K562 (cell line): Measurements from ENCODE around the gene ELK4. TPM values are rescaled to one million over a fixed set of nuclear protein-coding genes. Genes with fewer than 3 reads are reported as not detected.

Experiments used
- ATAC-seq: fragments of 200-7000 bp; cut with Tn5 transposase; 3 replicates; pipeline ENCODE4 v1.9.1; 2020; ENCODE audit warnings: moderate library complexity
- BruUV-seq: library from RNA; stranded (reverse); fragments of 400-500 nt; replicated peaks from 2 replicates; lab custom pipeline; 2021; lab: Mats Ljungman, UMichigan
- CTCF ChIA-PET: fragments of 300-600 bp; formaldehyde crosslinking; extraction: SDS; loops from one replicate; lab custom pipeline; 2021; ENCODE audit warnings: low intra/inter-chr PET ratio; lab: Yijun Ruan, JAX
- POLR2A ChIA-PET: fragments of 300-600, 350-650 bp; sonication (Branson Sonifier 250); formaldehyde crosslinking; extraction: SDS; loops from one replicate; lab custom pipeline; 2021; ENCODE audit warnings: antibody characterized with exemption, inconsistent platforms; lab: Yijun Ruan, JAX
- DNase-seq, 4 experiments: peaks; one replicate each; pipeline versions ENCODE4 v3.0.0 to v3.0.0-alpha.2; 2011 to 2018; ENCODE audit warnings: low spot score in 3 of 4, mixed read lengths in 3 of 4; ENCODE audit errors: extremely low read depth in 1 of 4
- FAIRE-seq: peaks from 2 replicates; lab custom pipeline; 2011; peaks lifted over from hg19 to GRCh38; lab: Jason Lieb, UNC
- H2AFZ ChIP-seq: 2 replicates; pipeline ENCODE4 v1.6.0; 2011; ENCODE audit warnings: low read depth, low read length, control low read depth, inconsistent platforms
- H3K27ac ChIP-seq: fragments of 200-600 bp; 3 replicates; pipeline ENCODE4 v1.8.0; 2011; ENCODE audit warnings: low read depth, mild to moderate bottlenecking, control low read depth, inconsistent platforms, low read length, moderate library complexity, mixed read lengths; ENCODE audit errors: extremely low read depth
- H3K27me3 ChIP-seq, 2 experiments: fragments of 300-600 bp in 1 of 2; 2 replicates in 1 of 2; 3 replicates in 1 of 2; pipeline versions ENCODE4 v1.6.0 to v1.8.0; 2011; ENCODE audit warnings: inconsistent platforms in 2 of 2, low read length in 2 of 2, mild to moderate bottlenecking in 1 of 2, mixed read lengths in 1 of 2, moderate library complexity in 1 of 2; ENCODE audit not compliant: control insufficient read depth in 2 of 2, insufficient read depth in 2 of 2
- H3K36me3 ChIP-seq: fragments of 300-600 bp; 3 replicates; pipeline ENCODE4 v1.8.0; 2011; ENCODE audit warnings: mild to moderate bottlenecking, low read length, inconsistent platforms; ENCODE audit not compliant: control insufficient read depth, insufficient read depth
- H3K4me1 ChIP-seq, 2 experiments: fragments of 200-600 bp in 1 of 2; replicated peaks in 1 of 2; 2 replicates in 1 of 2; 3 replicates in 1 of 2; pipeline versions ENCODE4 v1.5.1 to v1.8.0; 2011; ENCODE audit warnings: inconsistent platforms in 2 of 2, low read length in 2 of 2, mild to moderate bottlenecking in 1 of 2, mixed read lengths in 1 of 2, moderate library complexity in 1 of 2; ENCODE audit not compliant: control insufficient read depth in 2 of 2, insufficient read depth in 2 of 2
- H3K4me2 ChIP-seq: 2 replicates; pipeline ENCODE4 v1.6.1; 2011; ENCODE audit warnings: low read length, control low read depth, inconsistent platforms, mixed read lengths; ENCODE audit not compliant: insufficient read depth
- H3K4me3 ChIP-seq: fragments of 200-600 bp; sonication (generic), shearing (Covaris generic); 2 replicates; pipeline ENCODE4 v1.5.1; 2016; ENCODE audit warnings: control low read depth, inconsistent platforms
- H3K79me2 ChIP-seq: fragments of 200-600 bp; 3 replicates; pipeline ENCODE4 v1.8.0; 2011; ENCODE audit warnings: low read length, inconsistent platforms; ENCODE audit not compliant: control insufficient read depth, insufficient read depth
- H3K9ac ChIP-seq, 2 experiments: 2 replicates each; pipeline versions ENCODE4 v1.6.0 to v1.6.1; 2011; ENCODE audit warnings: low read depth in 2 of 2, low read length in 2 of 2, control low read depth in 1 of 2, inconsistent platforms in 1 of 2, mild to moderate bottlenecking in 1 of 2, mixed read lengths in 1 of 2; ENCODE audit not compliant: insufficient read depth in 1 of 2
- H3K9me1 ChIP-seq: one replicate; pipeline ENCODE4 v1.6.0; 2011; ENCODE audit warnings: inconsistent platforms, mild to moderate bottlenecking, low read length, moderate library complexity; ENCODE audit not compliant: control insufficient read depth, insufficient read depth
- H3K9me3 ChIP-seq: replicated peaks from 2 replicates; pipeline ENCODE4 v1.5.1; 2011; ENCODE audit warnings: low read depth, low read length, inconsistent platforms; ENCODE audit not compliant: control insufficient read depth, insufficient read depth
- H4K20me1 ChIP-seq: replicated peaks from 2 replicates; pipeline ENCODE4 v1.6.1; 2011; ENCODE audit warnings: low read length, inconsistent platforms, mixed read lengths; ENCODE audit not compliant: control insufficient read depth, insufficient read depth
- HMG20B ChIP-seq: fragments of 250-450 bp; sonication (Bioruptor Pico); IDR thresholded peaks from 2 replicates; pipeline ENCODE4 v1.5.0; 2021; ENCODE audit warnings: mild to moderate bottlenecking
- POU5F1 ChIP-seq: fragments of 150-350 bp; IDR thresholded peaks from 2 replicates; pipeline ENCODE4 v1.6.1; 2014; ENCODE audit warnings: borderline replicate concordance, low read length, low read depth, mild to moderate bottlenecking; ENCODE audit not compliant: partially characterized antibody
- RBM25 ChIP-seq: fragments of 200-400 bp; formaldehyde crosslinking; IDR thresholded peaks from 2 replicates; pipeline ENCODE4 v1.6.1; 2018; ENCODE audit warnings: low read length, low read depth, moderate library complexity; ENCODE audit not compliant: severe bottlenecking
- ZNF146 ChIP-seq: IDR thresholded peaks from one replicate; pipeline ENCODE4 v1.6.1; 2018; ENCODE audit warnings: missing compliant biosample characterization; ENCODE audit not compliant: unreplicated experiment
- ZNF507 ChIP-seq: conservative IDR thresholded peaks from 2 replicates; pipeline ENCODE4 v1.6.1; 2017; ENCODE audit warnings: missing genetic modification characterization, missing compliant biosample characterization
- WGBS: fragments of 100-300 bp; shearing (Covaris generic); methylation state at CpG from one replicate; pipeline ENCODE4 v1.1.6; 2016; ENCODE audit warnings: low coverage, mixed read lengths; ENCODE audit not compliant: insufficient coverage; ENCODE audit errors: missing lambda C conversion rate; 5-methylcytosine and 5-hydroxymethylcytosine counted together
- in situ Hi-C: fragments of 300-500 bp; cut with MboI; formaldehyde crosslinking; loops from 4 replicates; pipeline ENCODE4 v1.15.0; 2018; ENCODE audit warnings: inconsistent platforms, mixed read lengths
- intact Hi-C: fragments of 100-400 bp; cut with micrococcal nuclease; formaldehyde crosslinking; loops from 2 replicates; pipeline ENCODE4 v1.14.2; 2022
- polyA plus RNA-seq, 8 experiments: library from polyadenylated mRNA; depleted of rRNA in 4 of 8; stranded (reverse) in 5 of 8; unstranded in 3 of 8; fragments of >200 nt; fragmentation: Nextera tagmentation in 2 of 8; fragmentation: Illumina TruSeq in 1 of 8; extraction: Ambion mirVana in 2 of 8; extraction: Trizol in 1 of 8; gene quantifications; 2 replicates each; pipeline versions ENCODE4 v1.2.1 to v1.2.3, GENCODE V29; 2011 to 2014; ENCODE audit warnings: inconsistent platforms in 1 of 8, missing spikeins in 1 of 8
- small RNA-seq: library from RNA; depleted of rRNA; stranded (forward); fragments of <200 nt; gene quantifications from one replicate; pipeline ENCODE3, GENCODE V24; 2014
- total RNA-seq, 7 experiments: library from RNA; depleted of rRNA in 6 of 7; stranded (reverse); fragments of >200 nt in 6 of 7; fragmentation: Illumina TruSeq in 2 of 7; extraction: Trizol in 2 of 7; gene quantifications; 2 replicates each; pipeline versions ENCODE4 v1.2.1 to v1.2.3, GENCODE V29; 2011 to 2021; ENCODE audit warnings: low replicate concordance in 1 of 7

Gene ELK4
- total and polyA plus RNA-seq, 9 of the 15 experiments (the other 6 are each of a cell fraction or from before 2014, with no cell fraction given), result 2.0 to 21.7 (median 9.2) TPM

DNA sequence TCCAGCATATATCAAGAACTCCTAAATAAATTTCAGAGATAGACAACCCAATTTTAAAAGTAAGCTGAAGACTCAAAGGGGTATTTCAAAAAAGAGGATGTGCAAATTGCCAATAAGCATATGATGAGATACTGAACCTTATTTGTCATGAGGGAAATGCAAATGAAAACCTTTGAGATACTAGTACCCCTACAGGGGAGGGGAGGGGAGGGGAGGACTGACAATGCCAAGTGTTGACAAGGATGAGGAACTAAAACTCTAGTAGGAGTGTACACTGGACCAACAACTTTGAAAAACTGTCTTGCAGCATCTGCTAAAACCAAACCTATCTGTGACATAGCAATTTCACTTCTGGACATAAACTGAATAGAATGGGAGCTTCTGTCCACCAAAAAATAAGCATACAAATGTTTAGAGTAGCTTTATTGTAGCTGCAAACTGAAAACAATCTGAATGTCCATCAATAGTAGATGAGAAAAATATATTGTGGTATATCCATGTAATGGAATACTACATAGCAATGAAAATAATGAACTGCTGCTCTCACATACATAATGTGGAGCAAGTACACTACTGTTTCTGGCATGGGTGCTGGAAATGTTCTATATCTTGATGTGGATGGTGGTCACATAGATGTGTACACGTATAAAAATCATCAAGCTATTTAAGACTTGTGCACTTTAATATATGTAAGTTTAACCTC lies 70.2 kb downstream of the ELK4 start:
- no TSS peak for BruUV-seq
- Histone ChIP-seq H3K79me2 (no peaks in the 10 kb centered on the region), H3K27me3 (peaks cover 4 to 8% of the 10 kb centered on the region in 2 experiments; a peak in 2 of 5 replicates), H3K4me3 (no peak overlapping the region), H3K9me3 (no peaks in the 10 kb centered on the region), H3K27ac (no peak overlapping the region), H3K9ac (no peak overlapping the region), H2AFZ (no peak overlapping the region), H3K36me3 (no peaks in the 10 kb centered on the region), H4K20me1 (no peaks in the 10 kb centered on the region), H3K4me1 (no peaks in the 10 kb centered on the region), H3K4me2 (no peak overlapping the region), H3K9me1 (no peaks in the 10 kb centered on the region)
- no peak for DNase-seq
- ChIA-PET POLR2A (interaction anchor here (0.7 kb wide), 1 partner anchor 14 kb away, joined by 4 read pairs; no protein-coding TSS in a partner anchor), CTCF (no interaction called here)
- no peak for ATAC-seq
- TF ChIP-seq HMG20B (no peak), POU5F1 (peak; percentile 3), ZNF507 (tag) (0 out of 2 replicates have a peak, but pooled peaks have one; percentile 29), RBM25 (peak; percentile 43), ZNF146 (CRISPR knock-in tag) (peak; percentile 84)
- intact Hi-C loops (no loop called here), in situ Hi-C loops (no loop called here)
- 0% methylated on average over 1 of the region's 1 CpG for WGBS
- no peak for FAIRE-seq

Small RNAs within 50 kb of the gene (small RNA-seq; reads per million reads assigned to genes)
- not detected for gene RNU2-19P
- not detected for gene RNU6-418P

Other genes with a start within 250 kb of the ELK4 start
Only the 7 nearest of the 8 such genes appear.
- 0.54 and 1.0 TPM in 2 replicates for gene LEMD1, start 210.0 kb downstream of the ELK4 start, total RNA-seq (2014; rRNA removed)
- 0.36 and 0.41 TPM in 2 replicates for gene LEMD1, start 210.0 kb downstream of the ELK4 start, total RNA-seq (2014; rRNA removed; fragmentation: Illumina TruSeq; extraction: Trizol)
- gene LEMD1, start 210.0 kb downstream of the ELK4 start, total RNA-seq (2015; rRNA removed; fragmentation: Illumina TruSeq; extraction: Trizol), result 0.79 and 0.80 TPM in 2 replicates
- 0.47 and 0.60 TPM in 2 replicates for gene LEMD1, start 210.0 kb downstream of the ELK4 start, total RNA-seq (2021)
- 2.0 and 2.4 TPM in 2 replicates for gene LEMD1, start 210.0 kb downstream of the ELK4 start, polyA plus RNA-seq (2011; rRNA removed)
- 0.79 and 1.2 TPM in 2 replicates for gene LEMD1, start 210.0 kb downstream of the ELK4 start, polyA plus RNA-seq (2014; fragmentation: Illumina TruSeq; extraction: Trizol)
- under 1 TPM in 1 of 2 experiments, not detected in 1; 0.11 TPM for gene LEMD1, start 210.0 kb downstream of the ELK4 start, polyA plus RNA-seq (2014; fragmentation: Nextera tagmentation; extraction: Ambion mirVana)
- 0.27 TPM in 1 of 2 replicates, not detected in the other for gene LEMD1, start 210.0 kb downstream of the ELK4 start, polyA plus RNA-seq (2014; rRNA removed)
- gene BLACAT1, start 176.0 kb downstream of the ELK4 start, total RNA-seq (2014; rRNA removed), result 0.37 and 0.73 TPM in 2 replicates
- gene BLACAT1, start 176.0 kb downstream of the ELK4 start, total RNA-seq (2014; rRNA removed; fragmentation: Illumina TruSeq; extraction: Trizol), result 0.73 and 1.1 TPM in 2 replicates
- gene BLACAT1, start 176.0 kb downstream of the ELK4 start, total RNA-seq (2015; rRNA removed; fragmentation: Illumina TruSeq; extraction: Trizol), result 0.45 and 0.47 TPM in 2 replicates
- gene BLACAT1, start 176.0 kb downstream of the ELK4 start, total RNA-seq (2021), result 0.83 and 1.0 TPM in 2 replicates
- gene BLACAT1, start 176.0 kb downstream of the ELK4 start, polyA plus RNA-seq (2011; rRNA removed), result 3.4 and 5.9 TPM in 2 replicates
- 1.2 and 1.6 TPM in 2 replicates for gene BLACAT1, start 176.0 kb downstream of the ELK4 start, polyA plus RNA-seq (2014; fragmentation: Illumina TruSeq; extraction: Trizol)
- gene BLACAT1, start 176.0 kb downstream of the ELK4 start, polyA plus RNA-seq (2014; fragmentation: Nextera tagmentation; extraction: Ambion mirVana), result under 1 TPM; 0.10 to 0.17 TPM
- 0.84 and 1.3 TPM in 2 replicates for gene BLACAT1, start 176.0 kb downstream of the ELK4 start, polyA plus RNA-seq (2014; rRNA removed)
- gene CDK18, start 127.3 kb downstream of the ELK4 start, total RNA-seq (2014; rRNA removed), result 0.05 TPM in 1 of 2 replicates, not detected in the other
- gene CDK18, start 127.3 kb downstream of the ELK4 start, total RNA-seq (2014; rRNA removed; fragmentation: Illumina TruSeq; extraction: Trizol), result 0.07 TPM in 1 of 2 replicates, not detected in the other
- 0.23 and 0.69 TPM in 2 replicates for gene CDK18, start 127.3 kb downstream of the ELK4 start, total RNA-seq (2015; rRNA removed; fragmentation: Illumina TruSeq; extraction: Trizol)
- gene CDK18, start 127.3 kb downstream of the ELK4 start, total RNA-seq (2021), result 0.34 and 0.44 TPM in 2 replicates
- 0.17 and 0.20 TPM in 2 replicates for gene CDK18, start 127.3 kb downstream of the ELK4 start, polyA plus RNA-seq (2011; rRNA removed)
- gene CDK18, start 127.3 kb downstream of the ELK4 start, polyA plus RNA-seq (2014; fragmentation: Illumina TruSeq; extraction: Trizol), result 0.51 and 0.61 TPM in 2 replicates
- gene CDK18, start 127.3 kb downstream of the ELK4 start, polyA plus RNA-seq (2014; fragmentation: Nextera tagmentation; extraction: Ambion mirVana), result not detected
- gene CDK18, start 127.3 kb downstream of the ELK4 start, polyA plus RNA-seq (2014; rRNA removed), result 0.08 and 0.19 TPM in 2 replicates
- 1.5 and 2.8 TPM in 2 replicates for gene SLC45A3, start 48.5 kb upstream of the ELK4 start, total RNA-seq (2014; rRNA removed)
- gene SLC45A3, start 48.5 kb upstream of the ELK4 start, total RNA-seq (2014; rRNA removed; fragmentation: Illumina TruSeq; extraction: Trizol), result 0.87 and 1.1 TPM in 2 replicates
- gene SLC45A3, start 48.5 kb upstream of the ELK4 start, total RNA-seq (2015; rRNA removed; fragmentation: Illumina TruSeq; extraction: Trizol), result 0.60 and 0.83 TPM in 2 replicates
- 2.5 and 3.0 TPM in 2 replicates for gene SLC45A3, start 48.5 kb upstream of the ELK4 start, total RNA-seq (2021)
- gene SLC45A3, start 48.5 kb upstream of the ELK4 start, polyA plus RNA-seq (2011; rRNA removed), result 3.3 and 3.5 TPM in 2 replicates
- gene SLC45A3, start 48.5 kb upstream of the ELK4 start, polyA plus RNA-seq (2014; fragmentation: Illumina TruSeq; extraction: Trizol), result 1.3 and 1.7 TPM in 2 replicates
- under 1 TPM; 0.06 to 0.10 TPM for gene SLC45A3, start 48.5 kb upstream of the ELK4 start, polyA plus RNA-seq (2014; fragmentation: Nextera tagmentation; extraction: Ambion mirVana)
- gene SLC45A3, start 48.5 kb upstream of the ELK4 start, polyA plus RNA-seq (2014; rRNA removed), result 2.4 TPM in 2 replicates
- gene NUCKS1, start 118.2 kb upstream of the ELK4 start, total RNA-seq (2014; rRNA removed), result 81.9 and 87.5 TPM in 2 replicates
- 232 and 280 TPM in 2 replicates for gene NUCKS1, start 118.2 kb upstream of the ELK4 start, total RNA-seq (2014; rRNA removed; fragmentation: Illumina TruSeq; extraction: Trizol)
- gene NUCKS1, start 118.2 kb upstream of the ELK4 start, total RNA-seq (2015; rRNA removed; fragmentation: Illumina TruSeq; extraction: Trizol), result 236 and 244 TPM in 2 replicates
- 201 and 216 TPM in 2 replicates for gene NUCKS1, start 118.2 kb upstream of the ELK4 start, total RNA-seq (2021)
- 117 and 149 TPM in 2 replicates for gene NUCKS1, start 118.2 kb upstream of the ELK4 start, polyA plus RNA-seq (2011; rRNA removed)
- gene NUCKS1, start 118.2 kb upstream of the ELK4 start, polyA plus RNA-seq (2014; fragmentation: Illumina TruSeq; extraction: Trizol), result 167 and 177 TPM in 2 replicates
- 10 to 100 TPM; 66.7 to 83.4 TPM for gene NUCKS1, start 118.2 kb upstream of the ELK4 start, polyA plus RNA-seq (2014; fragmentation: Nextera tagmentation; extraction: Ambion mirVana)
- 94.4 and 95.1 TPM in 2 replicates for gene NUCKS1, start 118.2 kb upstream of the ELK4 start, polyA plus RNA-seq (2014; rRNA removed)
- 6.9 and 7.7 TPM in 2 replicates for gene RAB29, start 143.5 kb upstream of the ELK4 start, total RNA-seq (2014; rRNA removed)
- gene RAB29, start 143.5 kb upstream of the ELK4 start, total RNA-seq (2014; rRNA removed; fragmentation: Illumina TruSeq; extraction: Trizol), result 8.5 and 10.2 TPM in 2 replicates
- 9.9 and 11.5 TPM in 2 replicates for gene RAB29, start 143.5 kb upstream of the ELK4 start, total RNA-seq (2015; rRNA removed; fragmentation: Illumina TruSeq; extraction: Trizol)
- 7.8 and 8.0 TPM in 2 replicates for gene RAB29, start 143.5 kb upstream of the ELK4 start, total RNA-seq (2021)
- gene RAB29, start 143.5 kb upstream of the ELK4 start, polyA plus RNA-seq (2011; rRNA removed), result 9.9 and 17.6 TPM in 2 replicates
- gene RAB29, start 143.5 kb upstream of the ELK4 start, polyA plus RNA-seq (2014; fragmentation: Illumina TruSeq; extraction: Trizol), result 11.1 and 13.9 TPM in 2 replicates
- 1 to 10 TPM; 6.3 to 7.5 TPM for gene RAB29, start 143.5 kb upstream of the ELK4 start, polyA plus RNA-seq (2014; fragmentation: Nextera tagmentation; extraction: Ambion mirVana)
- 7.2 and 10.8 TPM in 2 replicates for gene RAB29, start 143.5 kb upstream of the ELK4 start, polyA plus RNA-seq (2014; rRNA removed)
- gene SLC41A1, start 181.2 kb upstream of the ELK4 start, total RNA-seq (2014; rRNA removed), result 6.8 and 7.7 TPM in 2 replicates
- gene SLC41A1, start 181.2 kb upstream of the ELK4 start, total RNA-seq (2014; rRNA removed; fragmentation: Illumina TruSeq; extraction: Trizol), result 13.4 and 13.5 TPM in 2 replicates
- gene SLC41A1, start 181.2 kb upstream of the ELK4 start, total RNA-seq (2015; rRNA removed; fragmentation: Illumina TruSeq; extraction: Trizol), result 8.0 and 8.4 TPM in 2 replicates
- 17.2 and 20.5 TPM in 2 replicates for gene SLC41A1, start 181.2 kb upstream of the ELK4 start, total RNA-seq (2021)
- gene SLC41A1, start 181.2 kb upstream of the ELK4 start, polyA plus RNA-seq (2011; rRNA removed), result 23.2 and 29.3 TPM in 2 replicates
- 21.0 and 26.8 TPM in 2 replicates for gene SLC41A1, start 181.2 kb upstream of the ELK4 start, polyA plus RNA-seq (2014; fragmentation: Illumina TruSeq; extraction: Trizol)
- gene SLC41A1, start 181.2 kb upstream of the ELK4 start, polyA plus RNA-seq (2014; fragmentation: Nextera tagmentation; extraction: Ambion mirVana), result 1 to 10 TPM; 4.1 to 5.5 TPM
- gene SLC41A1, start 181.2 kb upstream of the ELK4 start, polyA plus RNA-seq (2014; rRNA removed), result 11.4 and 12.2 TPM in 2 replicates